Measurements from ENCODE around the gene MIDN.

Gene MIDN

GRCh38 chr19:1294688-1295087, 46.3 kb downstream of the MIDN start:
- Histone ChIP-seq H3K27ac (ENCODE audit: extremely low read depth, low read depth, low read length) (no peak overlapping the region), H3K4me3 (ENCODE audit: low read depth, low read length) (no peak overlapping the region), H3K4me1 (ENCODE audit: control insufficient read depth, insufficient read depth, low read length) (0 out of 2 replicates have a peak, but pooled peaks cover 3% of the 10 kb centered on the region), H3K36me3 (ENCODE audit: control insufficient read depth in 2 of 2, insufficient read depth in 1 of 2, low read length in 2 of 2) (no peaks in the 10 kb centered on the region), H3K9me3 (ENCODE audit: control insufficient read depth, insufficient read depth, low read depth, low read length) (no peaks in the 10 kb centered on the region)
- ChIA-PET POLR2A (interaction anchor here (1.0 kb wide), 1 partner anchor 19 kb away, joined by 3 read pairs; the partner anchor contains the start of gene FAM174C), CTCF (no interaction called here)
- TF ChIP-seq SCRT1 (tag by site-specific recombination; IDR thresholded peaks at IDR 0.05; ENCODE audit: borderline replicate concordance) (peak; percentile 69), ZNF19 (tag by site-specific recombination; IDR thresholded peaks at IDR 0.05; ENCODE audit: low read depth) (no peak), SCRT2 (tag by site-specific recombination; IDR thresholded peaks at IDR 0.05) (peak; percentile 77), ZNF302 (tag by site-specific recombination; IDR thresholded peaks at IDR 0.05; ENCODE audit: low read depth) (no peak)

GRCh38 chr19:1295169-1296012, 47.0 kb downstream of the MIDN start:
- POLR2A ChIA-PET = interaction anchor here (1.0 kb wide), 1 partner anchor 20 kb away, joined by 3 read pairs; the partner anchor contains the start of gene FAM174C
- Histone ChIP-seq H3K4me1 (ENCODE audit: control insufficient read depth, insufficient read depth, low read length) (0 out of 2 replicates have a peak, but pooled peaks cover 3% of the 10 kb centered on the region), H3K27ac (ENCODE audit: extremely low read depth, low read depth, low read length) (no peak overlapping the region), H3K9me3 (ENCODE audit: control insufficient read depth, insufficient read depth, low read depth, low read length) (no peaks in the 10 kb centered on the region), H3K4me3 (ENCODE audit: low read depth, low read length) (no peak overlapping the region), H3K36me3 (ENCODE audit: control insufficient read depth in 2 of 2, insufficient read depth in 1 of 2, low read length in 2 of 2) (no peaks in the 10 kb centered on the region)
- peak; percentile 55; the same call in 1 of the 2 replicates for TF ChIP-seq KLF9 (tag by site-specific recombination; IDR thresholded peaks at IDR 0.05; ENCODE audit: low read depth)
- TF ChIP-seq ZNF621 (tag by site-specific recombination; IDR thresholded peaks at IDR 0.05) = no peak
- 0 out of 2 replicates have a peak, but pooled peaks have one; percentile 31 for TF ChIP-seq BCL11A (tag by site-specific recombination; IDR thresholded peaks at IDR 0.05; ENCODE audit: low read depth)
- no peak for TF ChIP-seq SALL2 (tag by site-specific recombination; IDR thresholded peaks at IDR 0.05; ENCODE audit: borderline replicate concordance)
- no peak for TF ChIP-seq HOXA7 (CRISPR knock-in tag; IDR thresholded peaks at IDR 0.05; ENCODE audit: borderline replicate concordance)
- CTCF ChIA-PET = no interaction called here

GRCh38 chr19:1296078-1296477, 47.7 kb downstream of the MIDN start:
- ChIA-PET POLR2A (interaction anchor here (0.5 kb wide), 1 partner anchor 52 kb away, joined by 5 read pairs; no protein-coding TSS in a partner anchor), CTCF (no interaction called here)
- no peak overlapping the region for H3K27ac ChIP-seq (ENCODE audit: extremely low read depth, low read depth, low read length)
- no peak overlapping the region for H3K4me3 ChIP-seq (ENCODE audit: low read depth, low read length)
- no peaks in the 10 kb centered on the region for H3K36me3 ChIP-seq (ENCODE audit: control insufficient read depth in 2 of 2, insufficient read depth in 1 of 2, low read length in 2 of 2)
- TF ChIP-seq, protein P1, sequence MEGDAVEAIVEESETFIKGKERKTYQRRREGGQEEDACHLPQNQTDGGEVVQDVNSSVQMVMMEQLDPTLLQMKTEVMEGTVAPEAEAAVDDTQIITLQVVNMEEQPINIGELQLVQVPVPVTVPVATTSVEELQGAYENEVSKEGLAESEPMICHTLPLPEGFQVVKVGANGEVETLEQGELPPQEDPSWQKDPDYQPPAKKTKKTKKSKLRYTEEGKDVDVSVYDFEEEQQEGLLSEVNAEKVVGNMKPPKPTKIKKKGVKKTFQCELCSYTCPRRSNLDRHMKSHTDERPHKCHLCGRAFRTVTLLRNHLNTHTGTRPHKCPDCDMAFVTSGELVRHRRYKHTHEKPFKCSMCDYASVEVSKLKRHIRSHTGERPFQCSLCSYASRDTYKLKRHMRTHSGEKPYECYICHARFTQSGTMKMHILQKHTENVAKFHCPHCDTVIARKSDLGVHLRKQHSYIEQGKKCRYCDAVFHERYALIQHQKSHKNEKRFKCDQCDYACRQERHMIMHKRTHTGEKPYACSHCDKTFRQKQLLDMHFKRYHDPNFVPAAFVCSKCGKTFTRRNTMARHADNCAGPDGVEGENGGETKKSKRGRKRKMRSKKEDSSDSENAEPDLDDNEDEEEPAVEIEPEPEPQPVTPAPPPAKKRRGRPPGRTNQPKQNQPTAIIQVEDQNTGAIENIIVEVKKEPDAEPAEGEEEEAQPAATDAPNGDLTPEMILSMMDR (tag by site-specific recombination; IDR thresholded peaks at IDR 0.05) = no peak
- 0 out of 2 replicates have a peak, but pooled peaks have one; percentile 28 for TF ChIP-seq KLF9 (tag by site-specific recombination; IDR thresholded peaks at IDR 0.05; ENCODE audit: low read depth)
- 0 out of 2 replicates have a peak, but pooled peaks cover 3% of the 10 kb centered on the region for H3K4me1 ChIP-seq (ENCODE audit: control insufficient read depth, insufficient read depth, low read length)
- H3K9me3 ChIP-seq (ENCODE audit: control insufficient read depth, insufficient read depth, low read depth, low read length) = no peaks in the 10 kb centered on the region

DNA sequence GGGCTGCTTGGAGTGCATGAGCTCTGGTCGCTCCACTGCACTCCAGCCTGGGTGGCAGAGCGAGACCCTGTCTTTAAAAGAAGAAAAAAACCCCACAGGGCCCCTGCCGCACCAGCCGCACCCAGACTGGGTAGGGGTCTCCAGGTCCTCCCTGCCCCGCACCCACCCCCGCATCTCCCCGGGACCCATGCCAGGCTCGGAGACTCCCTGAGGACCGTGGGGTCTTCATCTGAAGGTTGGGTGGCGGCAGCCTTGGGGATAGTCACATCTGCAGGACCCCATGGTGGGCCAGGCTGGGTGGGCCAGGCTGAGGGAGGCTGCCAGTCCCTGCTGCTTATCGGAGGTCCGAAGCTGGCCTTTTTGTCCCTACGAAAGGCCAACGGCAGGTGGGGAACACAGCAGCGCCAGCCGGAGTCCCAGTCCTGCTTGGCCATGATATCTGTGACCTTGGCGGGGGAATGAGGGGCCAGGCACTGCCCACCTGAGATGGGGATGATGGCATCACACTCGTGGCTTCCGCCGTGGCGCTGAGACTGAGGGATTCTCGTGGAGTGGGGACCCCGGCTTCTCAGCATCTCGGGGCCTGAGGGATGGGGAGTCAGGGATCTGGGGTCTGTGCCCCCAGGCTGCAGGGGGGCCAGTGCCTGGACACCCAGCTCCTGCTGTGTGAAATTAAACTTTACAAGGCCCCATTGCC, 48.3 kb downstream of the MIDN start:
- ChIA-PET CTCF (interaction anchor here (0.7 kb wide), 1 partner anchor 17 kb away, joined by 4 read pairs; no protein-coding TSS in a partner anchor), POLR2A (interaction anchor here (0.5 kb wide), 1 partner anchor 51 kb away, joined by 5 read pairs; no protein-coding TSS in a partner anchor)
- no peaks in the 10 kb centered on the region for H3K36me3 ChIP-seq (ENCODE audit: control insufficient read depth in 2 of 2, insufficient read depth in 1 of 2, low read length in 2 of 2)
- 0 out of 2 replicates have a peak, but pooled peaks cover 3% of the 10 kb centered on the region for H3K4me1 ChIP-seq (ENCODE audit: control insufficient read depth, insufficient read depth, low read length)
- TF ChIP-seq ZNF350 (tag by site-specific recombination; IDR thresholded peaks at IDR 0.05) (no peak), HIC1 (tag by site-specific recombination; IDR thresholded peaks at IDR 0.05) (0 out of 2 replicates have a peak, but pooled peaks have one; percentile 16), ZBTB7A (tag by site-specific recombination; IDR thresholded peaks at IDR 0.05; ENCODE audit: low read depth) (0 out of 2 replicates have a peak, but pooled peaks have one; percentile 18)
- no peak overlapping the region for H3K27ac ChIP-seq (ENCODE audit: extremely low read depth, low read depth, low read length)
- no peak overlapping the region for H3K4me3 ChIP-seq (ENCODE audit: low read depth, low read length)
- H3K9me3 ChIP-seq (ENCODE audit: control insufficient read depth, insufficient read depth, low read depth, low read length) = no peaks in the 10 kb centered on the region
